Heart right ventricle (tissue), 16 donors: Measurements from ENCODE around the gene SPRY1. TPM values are rescaled to one million over a fixed set of nuclear protein-coding genes. Genes with fewer than 3 reads are reported as not detected.

Experiments
- ATAC-seq, 8 donors: fragments of 200-7000 bp; cut with Tn5 transposase; one replicate each; pipeline ENCODE4 v1.9.1; 2020; ENCODE audit warnings: mild to moderate bottlenecking in 8 of 8, moderate library complexity in 8 of 8, moderate number of reproducible peaks in 1 of 8
- DNase-seq, 2 donors: peaks; one replicate each; pipeline ENCODE4 v3.0.0-alpha.2; 2020
- H3K27ac ChIP-seq, 10 donors: fragments of 200-600 bp; sonication (generic) in 2 of 10; one replicate each; pipeline versions ENCODE4 v1.5.0 to v1.8.0; 2020 to 2022; ENCODE audit warnings: mild to moderate bottlenecking in 3 of 10
- H3K27me3 ChIP-seq, 7 donors: fragments of 200-600 bp; one replicate each; pipeline ENCODE4 v1.8.0; 2021 to 2022; ENCODE audit warnings: mild to moderate bottlenecking in 2 of 7
- H3K36me3 ChIP-seq, 9 donors: fragments of 200-600 bp; sonication (generic) in 1 of 9; one replicate each; pipeline versions ENCODE4 v1.5.0 to v1.8.0; 2020 to 2022; ENCODE audit warnings: mild to moderate bottlenecking in 2 of 9
- H3K4me1 ChIP-seq, 9 donors: fragments of 200-600 bp; sonication (generic) in 1 of 9; one replicate each; pipeline versions ENCODE4 v1.5.0 to v1.8.0; 2020 to 2022; ENCODE audit warnings: mild to moderate bottlenecking in 4 of 9
- H3K4me3 ChIP-seq, 10 donors: fragments of 200-600 bp; sonication (generic) in 2 of 10; one replicate each; pipeline versions ENCODE4 v1.5.0 to v1.8.0; 2020 to 2022; ENCODE audit warnings: mild to moderate bottlenecking in 7 of 10, moderate library complexity in 2 of 10
- H3K9me3 ChIP-seq, 11 donors: fragments of 200-600 bp in 10 of 11; sonication (generic) in 2 of 11; one replicate each; pipeline versions ENCODE4 v1.5.0 to v1.8.0; 2013 to 2022; ENCODE audit warnings: mild to moderate bottlenecking in 2 of 11, control low read depth in 1 of 11, moderate library complexity in 1 of 11
- CTCF ChIP-seq, 9 donors: fragments of 200-600 bp; sonication (generic) in 2 of 9; IDR thresholded peaks; one replicate each; pipeline versions ENCODE4 v1.5.0 to v1.8.0; 2021 to 2022; ENCODE audit warnings: antibody characterized with exemption in 9 of 9, mild to moderate bottlenecking in 5 of 9, moderate library complexity in 1 of 9
- WGBS, 2 donors: extraction: QIAGEN DNeasy Blood & Tissue Kit; methylation state at CpG; one replicate each; pipeline ENCODE4 v1.1.7; 2013; ENCODE audit warnings: inconsistent platforms in 1 of 2; 5-methylcytosine and 5-hydroxymethylcytosine counted together
- intact Hi-C, 10 donors: fragments of 100-400 bp; cut with DNase I; formaldehyde crosslinking; loops; one replicate each; pipeline versions ENCODE4 v1.11.1 to v1.14.2; 2022
- polyA plus RNA-seq, 2 donors: library from polyadenylated mRNA; stranded (reverse); fragments of 200-250 nt; gene quantifications; one replicate each; pipeline ENCODE4 v1.2.3, GENCODE V29; 2013
- total RNA-seq, 10 donors: library from RNA; stranded (reverse); fragmentation: NEBNext Ultra II Directional in 3 of 10; extraction: Animal tissue kit (Norgen Biotek cat#: 25700) in 3 of 10; gene quantifications; one replicate each; pipeline versions ENCODE4 v1.2.1 to v1.2.4, GENCODE V29; 2021 to 2023
- donor health status: Arrhythmogenic right ventricular cardiomyopathy.
- donor health status: ischemic (EF 13 %, LVEDD 7.1; RV severe dilation, severe dysfunction).
- donor health status: healthy with polysubstance abuse.
- donor health status: DM: no; HTN: yes; CAD: no.
- donor health status: DM: no; HTN: no; CAD: no.
- donor health status: ischemic (EF 25% LVEDD 6.9; RV normal size, moderate dysfunction).
- donor health status: ischemic (EF 25% LVEDD 5.7; RV mildly dilated, moderate dysfunction).
- donor health status: healthy.
- donor health status: DM: yes; HTN: yes; CAD: no.
- donor health status: Ischemic cardiomyopathy.
- donor health status: ischemic (EF 35%, LVEDD 5.7; RV mildly dilated, moderate dysfunction).
- donor health status: nonischemic (EF 11% LVEDD 7.7; RV severe dilation, severe dysfunction).
- donor health status: DM: yes; HTN: yes; CAD: no.
- donor health status: PGD.
- donor health status: ischemic (EF 29% LVEDD 5.4; RV normal size, mild dysfunction).
- donor health status: nonischemic (EF 23%, LVEDD 6.1; RV moderate dilation, normal function).

SPRY1 gene
- total and polyA plus RNA-seq, 12 donors = 21.6 to 61.7 (median 37.4) TPM

DNA sequence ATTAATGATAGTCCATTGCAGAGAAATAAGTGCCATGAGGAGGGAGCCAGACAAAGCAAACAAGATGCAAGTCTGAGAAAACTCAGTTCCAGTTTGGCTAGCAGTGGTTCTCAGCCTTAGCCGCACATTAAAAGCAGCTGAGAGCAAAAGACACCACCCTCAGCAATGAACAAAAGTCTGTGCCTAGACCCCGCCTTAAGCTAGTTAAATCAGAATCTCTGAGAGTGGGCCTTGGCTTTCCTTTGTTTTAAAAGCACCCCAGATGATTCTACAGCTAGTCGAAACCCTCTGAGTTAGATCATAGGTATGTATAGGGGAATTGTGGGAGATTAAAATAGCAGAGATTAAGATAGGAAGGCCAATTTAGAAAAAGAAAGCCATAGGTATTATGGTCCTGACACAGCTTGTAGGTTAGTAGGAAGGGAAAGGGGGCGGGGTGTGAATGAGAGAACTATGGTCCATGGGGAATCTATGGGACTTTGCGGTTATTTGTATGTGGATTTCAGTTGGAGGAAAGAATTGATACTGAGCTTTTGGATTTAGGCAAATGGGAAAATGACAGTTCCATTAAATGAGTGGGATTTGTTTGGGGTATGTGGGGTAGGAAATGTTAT, 12.0 kb downstream of the SPRY1 start:
- ATAC-seq (peak in 5 of 8 donors; percentile 18 to 50 (median 39)), DNase-seq (no peak)
- Histone ChIP-seq H3K27me3 (no peaks in the 10 kb centered on the region), H3K9me3 (no peaks in the 10 kb centered on the region), H3K36me3 (peaks cover 0 to 34% (median 0%) of the 10 kb centered on the region in 9 donors), H3K4me1 (peaks cover 0 to 62% (median 15%) of the 10 kb centered on the region in 9 donors), H3K4me3 (no peak overlapping the region), H3K27ac (peak overlapping the region in 6 of 10 donors; percentile 4 to 59 (median 18))
- intact Hi-C loops = loop anchor here in 7 of 10 donors (5.0 to 10.0 kb wide), 6 partner anchors 96 to 856 kb away; no protein-coding TSS in a partner anchor
- no peak for TF ChIP-seq CTCF (IDR thresholded peaks at IDR 0.05)
- WGBS, 2 donors = 79 to 85% methylated on average over 5 of the region's 5 CpGs

DNA sequence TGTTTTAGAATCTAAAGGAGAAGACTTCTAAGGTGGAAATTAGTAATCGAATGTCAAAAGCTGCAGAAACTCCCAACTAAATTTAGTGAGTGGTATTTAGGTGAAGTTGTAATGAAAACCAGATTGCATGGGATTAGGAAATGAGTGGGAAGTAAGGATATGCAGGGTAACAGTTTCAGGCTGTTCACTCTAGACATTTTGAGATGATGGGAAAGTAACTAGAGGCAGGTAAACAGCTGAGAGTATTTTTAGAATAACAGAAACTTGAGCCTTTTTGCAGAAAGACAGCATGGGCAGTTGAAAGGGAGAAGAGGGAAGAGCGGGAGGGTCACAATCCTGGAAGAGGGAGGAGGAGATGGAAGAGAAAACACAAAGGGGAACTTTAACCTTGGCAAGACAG, 12.7 kb downstream of the SPRY1 start:
- no peaks in the 10 kb centered on the region for H3K9me3 ChIP-seq
- no peak overlapping the region for H3K4me3 ChIP-seq
- intact Hi-C loops = loop anchor here in 7 of 10 donors (5.0 to 10.0 kb wide), 6 partner anchors 95 to 855 kb away; no protein-coding TSS in a partner anchor
- no peak for TF ChIP-seq CTCF (IDR thresholded peaks at IDR 0.05)
- WGBS, 2 donors = 78 to 84% methylated on average over 2 of the region's 2 CpGs
- DNase-seq (no peak), ATAC-seq (peak in 3 of 8 donors; percentile 19 to 44 (median 30))
- H3K27me3 ChIP-seq = no peaks in the 10 kb centered on the region
- H3K27ac ChIP-seq = peak overlapping the region in 5 of 10 donors; percentile 7 to 59 (median 18)
- H3K4me1 ChIP-seq = peaks cover 0 to 54% (median 18%) of the 10 kb centered on the region in 9 donors
- H3K36me3 ChIP-seq = peaks cover 0 to 26% (median 0%) of the 10 kb centered on the region in 9 donors

DNA sequence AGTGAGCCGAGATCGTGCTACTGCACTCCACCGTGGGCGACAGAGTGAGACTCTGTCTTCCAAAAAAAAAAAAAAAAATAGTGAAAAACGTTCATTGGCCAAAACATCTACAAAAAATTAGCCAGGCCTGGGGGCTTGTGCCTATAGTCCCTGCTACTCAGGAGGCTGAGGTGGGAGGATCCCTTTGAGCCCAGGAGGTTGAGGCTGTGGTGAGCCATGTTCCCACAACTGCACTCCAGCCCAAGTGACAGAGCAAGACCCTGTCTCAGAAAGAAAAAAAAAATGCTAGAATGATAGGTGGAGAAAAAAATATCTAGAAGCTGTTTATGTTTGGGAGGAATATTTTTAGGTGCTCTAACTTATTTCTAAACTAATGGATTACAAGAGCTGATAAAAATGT, 14.9 kb downstream of the SPRY1 start:
- Histone ChIP-seq H3K4me1 (peaks cover 0 to 34% (median 20%) of the 10 kb centered on the region in 9 donors), H3K27me3 (no peaks in the 10 kb centered on the region)
- intact Hi-C loops = loop anchor here in 1 of 10 donors (10.0 kb wide), 1 partner anchor 143 kb away; no protein-coding TSS in a partner anchor

GRCh38 chr4:123412091-123412505, 15.5 kb downstream of the SPRY1 start:
- WGBS, 2 donors = 15 to 17% methylated on average over 1 of the region's 1 CpG
- no peak for ATAC-seq
- Histone ChIP-seq H3K36me3 (peaks cover 0 to under 1% (median 0%) of the 10 kb centered on the region in 9 donors), H3K4me3 (no peak overlapping the region), H3K27me3 (no peaks in the 10 kb centered on the region), H3K9me3 (no peaks in the 10 kb centered on the region), H3K27ac (peak overlapping the region in 3 of 10 donors; percentile 2 to 49 (median 17)), H3K4me1 (peaks cover 0 to 28% (median 15%) of the 10 kb centered on the region in 9 donors)
- intact Hi-C loops = loop anchor here in 1 of 10 donors (10.0 kb wide), 1 partner anchor 143 kb away; no protein-coding TSS in a partner anchor
- no peak for DNase-seq
- no peak for TF ChIP-seq CTCF (IDR thresholded peaks at IDR 0.05)

More for the DNA sequence above, 14.9 kb downstream of the SPRY1 start:
- no peak for ATAC-seq
- H3K27ac ChIP-seq = peak overlapping the region in 2 of 10 donors; percentile 17 to 49
- H3K36me3 ChIP-seq = peaks cover 0 to 7% (median 0%) of the 10 kb centered on the region in 9 donors
- 87 to 92% methylated on average over 5 of the region's 5 CpGs for WGBS, 2 donors
- DNase-seq = no peak
- TF ChIP-seq CTCF (IDR thresholded peaks at IDR 0.05) = no peak
- H3K9me3 ChIP-seq = no peaks in the 10 kb centered on the region
- H3K4me3 ChIP-seq = no peak overlapping the region
